A549 (cell line): ENCODE data around the gene TCEA2. TPM values are rescaled to one million over a fixed set of nuclear protein-coding genes. Genes with fewer than 3 reads are reported as not detected.

Experiments
- ATAC-seq, 2 experiments: fragments of 200-7000 bp in 1 of 2; fragments of >200 bp in 1 of 2; cut with Nextera tagmentation in 1 of 2; cut with Tn5 transposase in 1 of 2; 3 replicates each; pipeline versions ENCODE4 v1.8.0 to v1.9.1; 2018 to 2020; ENCODE audit warnings: mild to moderate bottlenecking in 1 of 2, moderate library complexity in 1 of 2
- CTCF ChIA-PET: fragments of 300-600 bp; sonication (Branson Sonifier 250); formaldehyde crosslinking; extraction: SDS; loops from one replicate; lab custom pipeline; 2021; ENCODE audit warnings: antibody characterized with exemption, inconsistent platforms; lab: Yijun Ruan, JAX
- POLR2A ChIA-PET: fragments of 350-600 bp; formaldehyde crosslinking; extraction: SDS; loops from one replicate; lab custom pipeline; 2021; ENCODE audit warnings: antibody characterized with exemption, inconsistent platforms; lab: Yijun Ruan, JAX
- DNase-seq, 2 experiments: peaks; one replicate each; pipeline versions ENCODE4 v3.0.0 to v3.0.0-alpha.2; 2011 to 2016; ENCODE audit warnings: low read depth in 1 of 2, low spot score in 1 of 2
- FAIRE-seq: peaks from 2 replicates; lab custom pipeline; 2011; peaks lifted over from hg19 to GRCh38; lab: Jason Lieb, UNC
- H3K27ac ChIP-seq, 2 experiments: fragments of >200 bp; sonication (Bioruptor Twin); formaldehyde crosslinking; 3 replicates each; pipeline ENCODE4 v1.5.1; 2016 to 2017
- H3K4me1 ChIP-seq: fragments of >200 bp; sonication (Bioruptor Twin); formaldehyde crosslinking; 3 replicates; pipeline ENCODE4 v1.6.1; 2016
- H3K4me2 ChIP-seq: fragments of >200 bp; sonication (Bioruptor Twin); formaldehyde crosslinking; 3 replicates; pipeline ENCODE4 v1.6.1; 2016
- H3K4me3 ChIP-seq: fragments of >200 bp; sonication (Bioruptor Twin); formaldehyde crosslinking; 3 replicates; pipeline ENCODE4 v1.5.1; 2016
- H3K9me3 ChIP-seq: fragments of >200 bp; sonication (Bioruptor Twin); formaldehyde crosslinking; 3 replicates; pipeline ENCODE4 v1.6.1; 2016
- BHLHE40 ChIP-seq: IDR thresholded peaks from 2 replicates; pipeline ENCODE4 v1.6.1; 2012; ENCODE audit warnings: low read depth, low read length, inconsistent platforms
- CBX2 ChIP-seq: fragments of 200-600 bp; sonication (generic); IDR thresholded peaks from 2 replicates; pipeline ENCODE4 v1.6.1; 2016; ENCODE audit warnings: low read depth, mild to moderate bottlenecking, borderline replicate concordance
- CHD2 ChIP-seq: fragments of 150-350 bp; IDR thresholded peaks from 2 replicates; pipeline ENCODE4 v1.6.1; 2014; ENCODE audit warnings: low read length; ENCODE audit not compliant: partially characterized antibody
- CHD4 ChIP-seq: fragments of 200-600 bp; sonication (generic); IDR thresholded peaks from 2 replicates; pipeline ENCODE4 v1.6.1; 2016; ENCODE audit warnings: antibody characterized with exemption, mild to moderate bottlenecking, borderline replicate concordance
- CTCF ChIP-seq: fragments of >200 bp; sonication (Bioruptor Twin); formaldehyde crosslinking; IDR thresholded peaks from 3 replicates; pipeline ENCODE4 v1.5.1; 2016
- ELK1 ChIP-seq: fragments of 150-350 bp; IDR thresholded peaks from 2 replicates; pipeline ENCODE4 v1.6.1; 2014; ENCODE audit warnings: low read depth, mild to moderate bottlenecking, low read length
- FOSB ChIP-seq: fragments of 250-450 bp; sonication (Bioruptor Pico); IDR thresholded peaks from 2 replicates; pipeline ENCODE4 v1.5.0; 2020; ENCODE audit warnings: mild to moderate bottlenecking, moderate library complexity
- HES2 ChIP-seq: fragments of >200 bp; sonication (Bioruptor Twin); formaldehyde crosslinking; IDR thresholded peaks from 2 replicates; pipeline ENCODE4 v1.6.1; 2016
- HOXB5 ChIP-seq: fragments of 250-450 bp; sonication (Bioruptor Pico); IDR thresholded peaks from 2 replicates; pipeline ENCODE4 v1.5.0; 2020; ENCODE audit warnings: mild to moderate bottlenecking, moderate library complexity
- JUNB ChIP-seq: fragments of >200 bp; sonication (Bioruptor Twin); formaldehyde crosslinking; IDR thresholded peaks from 2 replicates; pipeline ENCODE4 v1.6.1; 2016
- MYC ChIP-seq: IDR thresholded peaks from 2 replicates; pipeline ENCODE4 v1.6.1; 2012; ENCODE audit warnings: mild to moderate bottlenecking, inconsistent platforms, low read length, improper control_type of control experiment, borderline replicate concordance
- NPAS2 ChIP-seq: fragments of 250-450 bp; sonication (Bioruptor Pico); IDR thresholded peaks from 2 replicates; pipeline ENCODE4 v1.8.0; 2022; ENCODE audit warnings: mild to moderate bottlenecking, moderate library complexity, borderline replicate concordance
- PHF8 ChIP-seq: fragments of 200-600 bp; sonication (generic); IDR thresholded peaks from 2 replicates; pipeline ENCODE4 v1.6.1; 2016; ENCODE audit warnings: low read depth, mild to moderate bottlenecking, antibody characterized with exemption, moderate library complexity, borderline replicate concordance
- POLR2A ChIP-seq: IDR thresholded peaks from 2 replicates; pipeline ENCODE4 v1.6.1; 2012; ENCODE audit warnings: mild to moderate bottlenecking, low read length
- RNF2 ChIP-seq: fragments of 200-600 bp; sonication (generic); IDR thresholded peaks from 2 replicates; pipeline ENCODE4 v1.6.1; 2016; ENCODE audit warnings: low read depth, mild to moderate bottlenecking, antibody characterized with exemption, moderate library complexity, borderline replicate concordance
- SMC3 ChIP-seq: fragments of >200 bp; sonication (Bioruptor Twin); formaldehyde crosslinking; IDR thresholded peaks from 3 replicates; pipeline ENCODE4 v1.6.1; 2018; ENCODE audit warnings: inconsistent platforms
- SREBF2 ChIP-seq: fragments of 450-650 bp; IDR thresholded peaks from 2 replicates; pipeline ENCODE4 v1.6.1; 2014; ENCODE audit warnings: mild to moderate bottlenecking, moderate library complexity
- TFCP2L1 ChIP-seq: fragments of 250-450 bp; sonication (Bioruptor Pico); IDR thresholded peaks from 2 replicates; pipeline ENCODE4 v1.5.0; 2021; ENCODE audit warnings: mild to moderate bottlenecking
- TP53 ChIP-seq: fragments of 250-450 bp; sonication (Bioruptor Pico); IDR thresholded peaks from 2 replicates; pipeline ENCODE4 v1.5.0; 2021; ENCODE audit warnings: mild to moderate bottlenecking, moderate library complexity
- ZFP36 ChIP-seq: fragments of 450-650 bp; IDR thresholded peaks from 2 replicates; pipeline ENCODE4 v1.6.1; 2014; ENCODE audit warnings: borderline replicate concordance; ENCODE audit not compliant: partially characterized antibody
- ZSCAN20 ChIP-seq: fragments of 250-450 bp; sonication (Bioruptor Pico); IDR thresholded peaks from 2 replicates; pipeline ENCODE4 v1.8.0; 2022; ENCODE audit warnings: mild to moderate bottlenecking, moderate library complexity
- WGBS: methylation state at CpG from one replicate; pipeline ENCODE4 v1.1.6; 2017; ENCODE audit errors: missing lambda C conversion rate; 5-methylcytosine and 5-hydroxymethylcytosine counted together
- polyA plus RNA-seq, 4 experiments: library from polyadenylated mRNA; depleted of rRNA in 3 of 4; stranded (reverse); fragments of >200 nt; fragmentation: RNase III in 1 of 4; extraction: RNeasy Plus Mini Kit Qiagen cat#74134 plus additional on column Dnase treatment in 1 of 4; gene quantifications; 2 replicates in 3 of 4; 3 replicates in 1 of 4; pipeline ENCODE4 v1.2.3, GENCODE V29; 2011 to 2017

The TCEA2 gene
- polyA plus RNA-seq, 2 of the 4 experiments (the other 2 are of a cell fraction): 11.2 to 29.8 TPM

GRCh38 chr20:64112691-64113443 lies 49.9 kb downstream of the TCEA2 start:
- H3K4me3 ChIP-seq: no peak overlapping the region
- ATAC-seq (no peak), DNase-seq (no peak), FAIRE-seq (no peak)
- no peaks in the 10 kb centered on the region for H3K4me1 ChIP-seq
- 69% methylated on average over 13 of the region's 18 CpGs for WGBS
- no peak overlapping the region for H3K27ac ChIP-seq
- H3K4me2 ChIP-seq: no peak overlapping the region
- TF ChIP-seq ZFP36 (peak; percentile 68), HES2 (no peak)
- ChIA-PET CTCF (interaction anchor here (0.9 to 7.6 kb wide), 4 partner anchors 8 to 29 kb away, joined by 3 to 63 read pairs (median 38); partner anchors contain the start of gene LKAAEAR1), POLR2A (no interaction called here)
- H3K9me3 ChIP-seq: no peaks in the 10 kb centered on the region

- Histone ChIP-seq H3K27ac (no peak overlapping the region), H3K9me3 (no peaks in the 10 kb centered on the region), H3K4me2 (no peak overlapping the region), H3K4me3 (no peak overlapping the region)
- ATAC-seq: no peak
- 56% methylated on average over 6 of the region's 6 CpGs for WGBS
- CTCF ChIA-PET: interaction anchor here (4.9 to 7.6 kb wide), 2 partner anchors 12 to 29 kb away, joined by 18 to 58 read pairs; partner anchors contain the start of gene LKAAEAR1
- no peak for FAIRE-seq
- TF ChIP-seq ELK1 (no peak), CTCF (no peak), NPAS2 (CRISPR knock-in tag) (no peak), POLR2A (no peak), FOSB (CRISPR knock-in tag) (no peak), CHD4 (no peak), SREBF2 (no peak), JUNB (no peak)
- TF ChIP-seq, all 56 proteins: peak for 0
- POLR2A ChIA-PET: no interaction called here
- no peak for DNase-seq
- no peaks in the 10 kb centered on the region for H3K4me1 ChIP-seq
These were observed 50.4 kb downstream of the TCEA2 start for GRCh38 chr20:64113444-64113775.

- FAIRE-seq: no peak
- CTCF ChIA-PET: interaction anchor here (4.9 to 7.6 kb wide), 2 partner anchors 12 to 30 kb away, joined by 18 to 58 read pairs; partner anchors contain the start of gene LKAAEAR1
These were observed 50.9 kb downstream of the TCEA2 start for GRCh38 chr20:64113796-64114355.

More at GRCh38 chr20:64113796-64114355, 50.9 kb downstream of the TCEA2 start:
- H3K4me2 ChIP-seq: no peak overlapping the region
- 73% methylated on average over 11 of the region's 13 CpGs for WGBS
- H3K9me3 ChIP-seq: no peaks in the 10 kb centered on the region
- H3K4me3 ChIP-seq: no peak overlapping the region
- ATAC-seq (no peak), DNase-seq (no peak)
- H3K27ac ChIP-seq: no peak overlapping the region
- H3K4me1 ChIP-seq: no peaks in the 10 kb centered on the region
- POLR2A ChIA-PET: no interaction called here
- TF ChIP-seq HOXB5 (no peak), NPAS2 (CRISPR knock-in tag) (no peak), POLR2A (no peak), CTCF (no peak), CBX2 (no peak), ZSCAN20 (CRISPR knock-in tag) (no peak), CHD2 (no peak), TFCP2L1 (CRISPR knock-in tag) (no peak), PHF8 (no peak), ZFP36 (no peak), CHD4 (no peak), MYC (no peak), SMC3 (no peak), BHLHE40 (no peak), RNF2 (no peak), ELK1 (no peak), TP53 (CRISPR knock-in tag) (no peak), JUNB (no peak)
- TF ChIP-seq, all 56 proteins: peak for 0
